IMR-90 (cell line): Measurements from ENCODE around the gene ZFP2. TPM values are rescaled to one million over a fixed set of nuclear protein-coding genes. Genes with fewer than 3 reads are reported as not detected.

Source experiments
- ATAC-seq: fragments of 200-7000 bp; cut with Tn5 transposase; 2 replicates; pipeline ENCODE4 v1.9.1; 2020; ENCODE audit warnings: low read depth, mild to moderate bottlenecking, moderate library complexity
- BruUV-seq: library from RNA; stranded (reverse); fragments of 400-500 nt; replicated peaks from 2 replicates; lab custom pipeline; 2021; lab: Mats Ljungman, UMichigan
- CTCF ChIA-PET: fragments of 300-600 bp; formaldehyde crosslinking; extraction: SDS; loops from one replicate; lab custom pipeline; 2021; ENCODE audit warnings: antibody characterized with exemption; lab: Yijun Ruan, JAX
- POLR2A ChIA-PET: fragments of 300-600 bp; sonication (Branson Sonifier 250); formaldehyde crosslinking; loops from one replicate; lab custom pipeline; 2022; ENCODE audit warnings: antibody characterized with exemption; ENCODE audit not compliant: unreplicated experiment; lab: Charles Lee
- DNase-seq: peaks from one replicate; pipeline ENCODE4 v3.0.0; 2013
- H2AFZ ChIP-seq: replicated peaks from 2 replicates; pipeline ENCODE3; 2013; ENCODE audit warnings: low read length, mild to moderate bottlenecking; ENCODE audit not compliant: poor library complexity
- H2AK5ac ChIP-seq: 2 replicates; pipeline ENCODE4 v1.6.1; 2013; ENCODE audit warnings: low read depth, low read length, inconsistent platforms
- H2AK9ac ChIP-seq: replicated peaks from 2 replicates; pipeline ENCODE3; 2013; ENCODE audit warnings: mild to moderate bottlenecking, low read depth, low read length, moderate library complexity; ENCODE audit not compliant: poor library complexity
- H2BK120ac ChIP-seq: 2 replicates; pipeline ENCODE4 v1.6.1; 2013; ENCODE audit warnings: low read depth, low read length, inconsistent platforms
- H2BK15ac ChIP-seq: 3 replicates; pipeline ENCODE4 v1.6.1; 2013; ENCODE audit warnings: low read depth, low read length, inconsistent platforms
- H2BK20ac ChIP-seq: 2 replicates; pipeline ENCODE4 v1.6.1; 2013; ENCODE audit warnings: low read depth, mild to moderate bottlenecking, inconsistent platforms, low read length, moderate library complexity
- H2BK5ac ChIP-seq: 2 replicates; pipeline ENCODE4 v1.6.1; 2013; ENCODE audit warnings: mild to moderate bottlenecking, low read depth, low read length, inconsistent platforms; ENCODE audit not compliant: poor library complexity, severe bottlenecking
- H3K14ac ChIP-seq: replicated peaks from 2 replicates; pipeline ENCODE4 v1.6.1; 2013; ENCODE audit warnings: low read depth, low read length, inconsistent platforms
- H3K18ac ChIP-seq: 2 replicates; pipeline ENCODE4 v1.6.1; 2013; ENCODE audit warnings: low read depth, low read length, control low read depth
- H3K23ac ChIP-seq: 2 replicates; pipeline ENCODE4 v1.6.1; 2013; ENCODE audit warnings: low read depth, low read length, inconsistent platforms
- H3K27ac ChIP-seq: 2 replicates; pipeline ENCODE4 v1.5.1; 2013; ENCODE audit warnings: mild to moderate bottlenecking, control low read depth, low read length; ENCODE audit not compliant: insufficient read depth
- H3K27me3 ChIP-seq: 2 replicates; pipeline ENCODE4 v1.6.1; 2013; ENCODE audit warnings: low read length; ENCODE audit not compliant: control insufficient read depth, insufficient read depth
- H3K36me3 ChIP-seq: 2 replicates; pipeline ENCODE4 v1.6.1; 2013; ENCODE audit warnings: low read length, mixed read lengths; ENCODE audit not compliant: control insufficient read depth, insufficient read depth
- H3K4ac ChIP-seq: 2 replicates; pipeline ENCODE4 v1.6.1; 2013; ENCODE audit warnings: low read depth, low read length, inconsistent platforms
- H3K4me1 ChIP-seq: 2 replicates; pipeline ENCODE4 v1.6.1; 2013; ENCODE audit warnings: low read length, mixed read lengths; ENCODE audit not compliant: control insufficient read depth, insufficient read depth
- H3K4me2 ChIP-seq: 2 replicates; pipeline ENCODE4 v1.6.1; 2013; ENCODE audit warnings: low read depth, mild to moderate bottlenecking, control low read depth, low read length, moderate library complexity
- H3K4me3 ChIP-seq: 2 replicates; pipeline ENCODE4 v1.5.1; 2013; ENCODE audit warnings: low read depth, mild to moderate bottlenecking, control low read depth, low read length, moderate library complexity; ENCODE audit not compliant: insufficient read depth
- H3K56ac ChIP-seq: 2 replicates; pipeline ENCODE4 v1.6.1; 2013; ENCODE audit warnings: low read length, inconsistent platforms; ENCODE audit not compliant: insufficient read depth; ENCODE audit errors: extremely low read depth
- H3K79me1 ChIP-seq, 2 experiments: 2 replicates each; pipeline ENCODE4 v1.6.1; 2013; ENCODE audit warnings: low read length in 2 of 2, inconsistent platforms in 1 of 2, low read depth in 1 of 2
- H3K9ac ChIP-seq: 2 replicates; pipeline ENCODE4 v1.6.1; 2013; ENCODE audit warnings: low read depth, low read length, control low read depth
- H3K9me1 ChIP-seq: 2 replicates; pipeline ENCODE4 v1.6.1; 2013; ENCODE audit warnings: low read length, inconsistent platforms; ENCODE audit not compliant: insufficient read depth
- H3K9me3 ChIP-seq: 2 replicates; pipeline ENCODE4 v1.6.1; 2013; ENCODE audit warnings: low read length; ENCODE audit not compliant: control insufficient read depth, insufficient read depth
- H4K20me1 ChIP-seq: 2 replicates; pipeline ENCODE4 v1.6.1; 2013; ENCODE audit warnings: low read length, inconsistent platforms; ENCODE audit not compliant: insufficient read depth
- H4K5ac ChIP-seq: 2 replicates; pipeline ENCODE4 v1.6.1; 2013; ENCODE audit warnings: mild to moderate bottlenecking, low read depth, low read length, control low read depth
- H4K8ac ChIP-seq, 2 experiments: 2 replicates each; pipeline ENCODE4 v1.6.1; 2013; ENCODE audit warnings: low read depth in 2 of 2, low read length in 2 of 2, control low read depth in 1 of 2, inconsistent platforms in 1 of 2
- H4K91ac ChIP-seq: 2 replicates; pipeline ENCODE4 v1.6.1; 2013; ENCODE audit warnings: low read depth, low read length, inconsistent platforms; ENCODE audit not compliant: insufficient read depth
- CEBPB ChIP-seq: IDR thresholded peaks from 2 replicates; pipeline ENCODE4 v1.6.1; 2012; ENCODE audit warnings: low read depth, low read length, improper control_type of control experiment
- CHD1 ChIP-seq: IDR thresholded peaks from 2 replicates; pipeline ENCODE4 v1.6.1; 2012; ENCODE audit warnings: low read depth, low read length, improper control_type of control experiment
- ELK1 ChIP-seq: fragments of 150-350 bp; IDR thresholded peaks from 2 replicates; pipeline ENCODE4 v1.6.1; 2016; ENCODE audit warnings: low read depth, mild to moderate bottlenecking, low read length, moderate library complexity, borderline replicate concordance
- MAZ ChIP-seq: IDR thresholded peaks from 2 replicates; pipeline ENCODE4 v1.6.1; 2012; ENCODE audit warnings: low read depth, mild to moderate bottlenecking, low read length, improper control_type of control experiment, moderate library complexity, borderline replicate concordance
- MXI1 ChIP-seq: IDR thresholded peaks from 2 replicates; pipeline ENCODE4 v1.6.1; 2012; ENCODE audit warnings: low read depth, mild to moderate bottlenecking, low read length, moderate library complexity, borderline replicate concordance
- NFE2L2 ChIP-seq: fragments of 150-350 bp; IDR thresholded peaks from 2 replicates; pipeline ENCODE4 v1.6.1; 2016; ENCODE audit warnings: low read depth, mild to moderate bottlenecking, low read length
- POLR2A ChIP-seq: IDR thresholded peaks from 2 replicates; pipeline ENCODE4 v1.6.1; 2012; ENCODE audit warnings: mild to moderate bottlenecking, low read depth, low read length
- RAD21 ChIP-seq: IDR thresholded peaks from 2 replicates; pipeline ENCODE4 v1.6.1; 2012; ENCODE audit warnings: low read length, improper control_type of control experiment
- RCOR1 ChIP-seq: IDR thresholded peaks from 2 replicates; pipeline ENCODE4 v1.6.1; 2012; ENCODE audit warnings: mild to moderate bottlenecking, low read length, improper control_type of control experiment; ENCODE audit not compliant: insufficient replicate concordance
- RFX5 ChIP-seq: IDR thresholded peaks from 2 replicates; pipeline ENCODE4 v1.8.0; 2012; ENCODE audit warnings: low read depth, mild to moderate bottlenecking, low read length, moderate library complexity
- USF2 ChIP-seq: fragments of 150-350 bp; IDR thresholded peaks from 2 replicates; pipeline ENCODE4 v1.6.1; 2017; ENCODE audit warnings: mild to moderate bottlenecking, antibody characterized with exemption, low read length, low read depth
- WGBS, 2 experiments: methylation state at CpG; one replicate each; pipeline versions ENCODE4 v1.1.5 to v1.1.7; 2013; ENCODE audit warnings: missing lambda C conversion rate in 2 of 2; ENCODE audit not compliant: insufficient read length in 1 of 2; ENCODE audit errors: extremely low coverage in 2 of 2; 5-methylcytosine and 5-hydroxymethylcytosine counted together
- dilution Hi-C: fragments of 300-500 bp; cut with HindIII; formaldehyde crosslinking; loops from one replicate; pipeline ENCODE4 v1.14.3; 2018; ENCODE audit warnings: low sequenced_read_pairs; ENCODE audit not compliant: unreplicated experiment
- in situ Hi-C: fragments of 300-500 bp; cut with MboI; formaldehyde crosslinking; loops from 3 replicates; pipeline ENCODE4 v1.14.3; 2019; ENCODE audit warnings: low sequenced_read_pairs, inconsistent platforms, mixed read lengths
- intact Hi-C: fragments of 100-400 bp; cut with micrococcal nuclease; formaldehyde crosslinking; loops from 2 replicates; pipeline ENCODE4 v1.10.0; 2022
- polyA plus RNA-seq, 3 experiments: library from polyadenylated mRNA; depleted of rRNA; stranded (reverse); fragments of >200 nt; gene quantifications; 2 replicates each; pipeline ENCODE4 v1.2.3, GENCODE V29; 2012; ENCODE audit warnings: low replicate concordance in 1 of 3
- total RNA-seq: library from RNA; depleted of rRNA; stranded (reverse); fragments of >200 nt; gene quantifications from 2 replicates; pipeline ENCODE4 v1.2.3, GENCODE V29; 2012

The ZFP2 gene
- total and polyA plus RNA-seq, 2 of the 4 experiments (the other 2 are of a cell fraction), result 0.18 to 0.19 TPM

- no peak for TF ChIP-seq RCOR1
- no peak for TF ChIP-seq USF2
Measured at GRCh38 chr5:178851951-178852350, 43.8 kb upstream of the ZFP2 start (continued).

- Histone ChIP-seq H3K56ac (no peak overlapping the region), H3K9ac (no peak overlapping the region), H3K4me3 (no peak overlapping the region), H2BK5ac (no peak overlapping the region), H3K23ac (no peak overlapping the region), H4K91ac (no peak overlapping the region), H3K4me2 (no peak overlapping the region), H3K9me1 (no peaks in the 10 kb centered on the region), H3K27me3 (no peaks in the 10 kb centered on the region), H4K8ac (no peak overlapping the region), H3K14ac (no peak overlapping the region), H2AK9ac (no peak overlapping the region), H3K27ac (no peak overlapping the region), H3K4me1 (no peaks in the 10 kb centered on the region), H4K5ac (no peak overlapping the region), H2AFZ (no peak overlapping the region), H2BK120ac (no peak overlapping the region), H3K9me3 (peaks cover 1% of the 10 kb centered on the region; the same call in 1 of the 2 replicates), H3K36me3 (no peaks in the 10 kb centered on the region), H3K4ac (no peak overlapping the region), H3K18ac (no peak overlapping the region), H2AK5ac (no peak overlapping the region), H2BK20ac (no peak overlapping the region), H3K79me1 (no peaks in the 10 kb centered on the region), H2BK15ac (no peak overlapping the region), H4K20me1 (no peaks in the 10 kb centered on the region)
- intact Hi-C loops (no loop called here), in situ Hi-C loops (no loop called here), dilution Hi-C loops (no loop called here)
- no TSS peak for BruUV-seq
- ATAC-seq (no peak), DNase-seq (no peak)
- POLR2A ChIA-PET, result no interaction called here
- no peak for TF ChIP-seq ELK1
- TF ChIP-seq NFE2L2, result no peak
- TF ChIP-seq CHD1, result no peak
- no peak for TF ChIP-seq POLR2A
- TF ChIP-seq RCOR1, result no peak
- TF ChIP-seq MXI1, result no peak
- no peak for TF ChIP-seq USF2
- TF ChIP-seq RFX5, result no peak
- no peak for TF ChIP-seq CEBPB
- no peak for TF ChIP-seq RAD21
- TF ChIP-seq MAZ, result no peak
- CTCF ChIA-PET, result interaction anchor here (1.0 kb wide), 1 partner anchor 10 kb away, joined by 7 read pairs; no protein-coding TSS in a partner anchor
- no CpG with 5 or more reads among the region's 5 CpGs for WGBS, 2 experiments
Measured at GRCh38 chr5:178854284-178854683, 41.4 kb upstream of the ZFP2 start.
